ENCODE data around the gene MCEMP1.

DNA sequence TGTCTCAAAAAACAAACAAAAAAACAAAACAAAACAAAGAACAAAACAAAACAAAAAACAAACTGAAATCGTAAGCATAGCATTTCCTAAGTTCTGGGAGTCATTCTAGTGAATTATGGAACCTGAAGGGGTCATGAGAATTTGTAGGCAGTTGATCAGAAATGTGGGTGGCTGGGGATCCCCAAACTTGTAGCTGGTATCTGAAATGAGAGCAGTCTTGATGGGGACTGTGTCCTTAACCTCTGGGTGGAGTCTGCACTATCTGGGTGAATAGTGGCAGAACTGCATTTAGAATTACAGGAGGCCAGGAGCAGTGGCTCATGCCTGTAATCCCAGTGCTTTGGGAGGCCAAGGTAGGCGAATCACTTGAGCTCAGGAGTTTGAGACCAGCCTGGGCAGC lies 48.9 kb downstream of the MCEMP1 start:
- no peak for TF ChIP-seq POLR2AphosphoS5 (IDR thresholded peaks at IDR 0.05; ENCODE audit: low read depth)
- TF ChIP-seq, protein P1, sequence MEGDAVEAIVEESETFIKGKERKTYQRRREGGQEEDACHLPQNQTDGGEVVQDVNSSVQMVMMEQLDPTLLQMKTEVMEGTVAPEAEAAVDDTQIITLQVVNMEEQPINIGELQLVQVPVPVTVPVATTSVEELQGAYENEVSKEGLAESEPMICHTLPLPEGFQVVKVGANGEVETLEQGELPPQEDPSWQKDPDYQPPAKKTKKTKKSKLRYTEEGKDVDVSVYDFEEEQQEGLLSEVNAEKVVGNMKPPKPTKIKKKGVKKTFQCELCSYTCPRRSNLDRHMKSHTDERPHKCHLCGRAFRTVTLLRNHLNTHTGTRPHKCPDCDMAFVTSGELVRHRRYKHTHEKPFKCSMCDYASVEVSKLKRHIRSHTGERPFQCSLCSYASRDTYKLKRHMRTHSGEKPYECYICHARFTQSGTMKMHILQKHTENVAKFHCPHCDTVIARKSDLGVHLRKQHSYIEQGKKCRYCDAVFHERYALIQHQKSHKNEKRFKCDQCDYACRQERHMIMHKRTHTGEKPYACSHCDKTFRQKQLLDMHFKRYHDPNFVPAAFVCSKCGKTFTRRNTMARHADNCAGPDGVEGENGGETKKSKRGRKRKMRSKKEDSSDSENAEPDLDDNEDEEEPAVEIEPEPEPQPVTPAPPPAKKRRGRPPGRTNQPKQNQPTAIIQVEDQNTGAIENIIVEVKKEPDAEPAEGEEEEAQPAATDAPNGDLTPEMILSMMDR (conservative IDR thresholded peaks at IDR 0.05; ENCODE audit: low read depth in 2 of 2) = no peak

Data from GM23338 (cell line).